Activated T-cell treated with anti-CD3 and anti-CD28 coated beads for 1 hour (primary cell): ENCODE measurements around the gene BPIFB6.

Source experiments
- DNase-seq: peaks from one replicate; pipeline ENCODE4 v3.0.0-alpha.2; 2020; ENCODE audit warnings: low read depth

BPIFB6 gene

DNA sequence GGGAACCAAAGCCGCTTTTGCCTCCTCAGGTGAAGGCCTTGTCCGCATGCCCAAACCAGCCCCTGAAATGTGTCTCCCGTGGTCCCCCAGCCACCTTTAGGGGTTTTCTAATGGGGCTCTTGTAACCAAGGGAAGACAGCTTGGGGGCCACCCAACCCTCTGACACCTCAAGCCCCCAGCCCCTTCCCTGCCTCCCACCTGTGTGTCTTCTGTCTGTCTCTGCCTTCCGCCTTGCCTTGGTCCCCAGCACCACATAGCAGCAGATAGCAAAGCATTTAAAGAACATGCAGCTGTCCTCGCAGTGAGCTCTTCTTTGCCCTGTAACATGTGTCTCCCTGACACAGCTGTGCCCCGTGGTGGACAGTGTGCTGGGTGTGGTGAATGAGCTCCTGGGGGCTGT is 31.8 kb downstream of the BPIFB6 start:
- DNase-seq, result no peak

DNA sequence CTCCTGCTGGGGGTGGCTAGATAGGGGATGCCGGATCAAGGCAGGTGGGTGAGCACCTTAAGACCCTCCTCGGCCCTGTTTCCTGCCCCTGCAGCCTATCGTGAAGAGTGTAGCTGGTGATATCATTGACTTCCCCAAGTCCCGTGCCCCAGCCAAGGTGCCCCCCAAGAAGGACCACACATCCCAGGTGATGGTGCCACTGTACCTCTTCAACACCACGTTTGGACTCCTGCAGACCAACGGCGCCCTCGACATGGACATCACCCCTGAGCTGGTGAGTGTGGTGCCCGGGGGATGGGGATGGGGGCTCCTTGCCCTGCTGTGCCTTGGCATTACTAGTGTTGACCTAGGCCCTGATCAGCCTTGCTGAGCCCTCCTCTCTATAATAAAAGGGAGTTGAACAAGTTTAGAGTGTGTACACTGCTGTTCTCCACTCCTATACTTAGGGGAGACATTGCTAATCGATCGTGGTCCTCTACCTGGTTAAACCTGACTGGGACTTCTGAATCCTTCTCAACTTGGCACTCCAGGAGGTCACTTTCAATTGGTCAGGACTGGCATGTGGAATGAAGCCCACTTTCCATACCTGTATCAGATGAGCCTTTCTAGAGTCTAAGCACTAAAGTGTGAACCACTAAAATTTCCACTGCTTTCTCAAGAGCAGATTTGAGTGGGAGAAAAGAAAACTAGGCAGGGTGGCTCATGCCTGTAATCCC is 33.3 kb downstream of the BPIFB6 start:
- no peak for DNase-seq

DNA sequence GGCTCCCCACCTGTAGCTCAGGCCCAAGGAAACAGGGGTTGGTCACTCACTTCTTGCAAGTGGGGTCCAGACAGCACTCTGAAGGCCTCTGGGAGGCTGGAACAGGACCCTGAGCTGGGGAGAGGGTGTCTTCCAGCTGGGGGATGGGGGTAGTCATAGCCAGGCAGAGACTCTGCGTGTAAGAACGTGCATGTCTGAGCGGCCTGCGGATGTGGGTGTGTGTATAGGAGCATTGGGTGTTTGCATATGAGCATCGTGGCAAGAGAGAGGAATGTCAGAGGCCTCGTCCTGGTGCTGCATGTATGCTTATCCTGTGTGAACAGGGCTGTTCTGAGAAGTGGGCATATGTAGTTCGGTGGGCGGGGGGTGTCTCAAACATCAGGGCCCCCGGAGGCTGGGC is 34.3 kb downstream of the BPIFB6 start:
- DNase-seq, result no peak

DNA sequence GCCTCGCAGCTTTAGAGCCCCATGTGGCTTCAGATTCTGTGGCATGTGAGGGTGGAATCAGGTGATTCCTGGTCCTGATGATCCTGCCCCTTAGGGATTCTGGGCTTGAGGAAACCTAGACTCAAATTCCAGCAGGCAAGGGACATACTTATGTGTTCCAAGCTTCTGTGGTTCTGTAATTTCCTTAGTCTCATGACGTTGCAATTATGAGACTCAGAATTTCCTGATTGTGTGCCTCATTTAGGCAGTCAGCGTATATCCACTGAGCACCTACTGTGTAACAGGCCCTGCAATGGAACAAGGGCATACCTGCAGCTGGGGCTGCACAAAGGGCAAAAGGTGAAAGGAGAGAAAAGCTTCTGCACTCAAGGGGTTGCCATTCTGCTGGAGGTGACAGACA is 36.4 kb downstream of the BPIFB6 start:
- no peak for DNase-seq

GRCh38 chr20:33068251-33068939 is 36.9 kb downstream of the BPIFB6 start:
- no peak for DNase-seq

DNA sequence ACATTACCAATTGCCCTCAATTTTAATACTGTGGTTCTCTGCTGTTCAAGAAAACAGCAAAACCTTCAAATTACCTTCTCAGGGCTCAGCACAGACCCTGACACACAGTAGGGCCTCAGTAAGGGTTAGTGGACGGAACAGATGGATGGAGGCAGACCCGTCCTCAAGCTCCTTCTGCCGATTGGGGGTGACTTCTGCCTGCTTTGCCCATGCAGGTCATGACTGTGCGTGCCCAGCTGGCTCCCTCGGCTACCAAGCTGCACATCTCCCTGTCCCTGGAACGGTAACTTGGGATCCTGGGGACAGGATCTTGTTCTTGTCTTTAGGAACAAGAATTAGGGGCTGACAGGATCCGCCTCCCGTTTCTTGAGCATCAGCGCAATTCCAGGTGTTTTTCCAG is 38.2 kb downstream of the BPIFB6 start:
- no peak for DNase-seq

DNA sequence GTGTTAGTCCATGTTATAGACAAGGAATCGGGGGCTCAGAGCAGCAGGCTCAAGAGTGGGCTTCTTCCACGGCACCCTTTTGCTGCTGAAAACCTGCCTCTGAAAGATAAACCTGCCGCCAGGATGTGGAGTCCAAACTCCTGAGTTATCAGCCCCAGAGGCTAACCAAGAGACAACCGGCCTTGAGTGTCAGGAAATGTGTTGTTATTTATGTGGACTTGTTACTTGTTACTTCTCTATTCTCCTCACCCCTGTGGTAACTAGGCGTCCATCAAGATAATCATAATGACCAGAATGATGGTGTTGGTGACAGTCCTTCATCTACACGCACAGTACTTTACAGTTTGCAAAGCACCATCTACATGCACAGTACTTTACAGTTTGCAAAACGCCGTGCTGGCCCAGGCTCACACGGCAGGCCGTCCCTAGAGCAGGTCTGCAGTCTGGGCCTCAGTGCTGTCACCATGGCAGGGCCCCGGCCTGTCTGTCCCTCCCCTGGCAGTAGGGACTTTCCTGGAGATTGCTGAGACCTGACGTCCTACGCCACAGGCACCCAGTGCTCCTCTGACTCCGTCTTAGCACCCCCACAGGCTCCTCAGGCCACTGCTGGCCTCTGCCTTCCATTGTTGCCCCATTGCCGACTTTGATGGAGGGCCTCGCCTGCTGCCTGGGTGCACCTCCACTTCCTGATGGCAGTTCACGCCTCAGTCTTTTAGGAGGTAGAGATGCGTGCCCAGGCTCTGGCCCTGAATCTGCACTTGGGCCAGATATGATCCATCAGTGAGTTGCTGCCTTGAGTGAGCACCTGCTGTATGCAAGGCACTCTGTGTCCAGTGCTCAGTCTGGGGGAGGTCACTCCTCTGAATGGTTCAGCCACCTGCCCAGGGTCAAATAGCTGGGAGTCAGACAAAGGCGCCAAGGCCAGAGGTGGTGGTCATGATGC is 38.9 kb downstream of the BPIFB6 start:
- no peak for DNase-seq

DNA sequence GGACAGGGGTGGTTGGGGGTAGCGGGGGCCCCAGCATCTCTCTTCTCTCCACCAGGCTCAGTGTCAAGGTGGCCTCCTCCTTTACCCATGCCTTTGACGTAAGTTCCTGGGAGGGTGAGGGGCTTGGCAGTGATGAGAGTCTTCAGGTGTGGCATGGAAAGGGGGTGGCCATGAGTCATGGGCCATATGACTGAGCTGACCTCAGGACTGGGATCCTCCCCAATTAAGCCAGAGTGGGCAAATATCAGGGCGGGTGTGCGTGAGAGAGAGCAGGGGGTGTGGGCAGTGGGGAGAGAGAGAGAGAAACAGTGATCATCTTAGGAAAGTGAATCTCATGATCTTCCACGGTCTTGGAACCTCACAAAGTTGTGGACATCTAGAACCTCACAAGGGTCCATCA is 39.8 kb downstream of the BPIFB6 start:
- no peak for DNase-seq

DNA sequence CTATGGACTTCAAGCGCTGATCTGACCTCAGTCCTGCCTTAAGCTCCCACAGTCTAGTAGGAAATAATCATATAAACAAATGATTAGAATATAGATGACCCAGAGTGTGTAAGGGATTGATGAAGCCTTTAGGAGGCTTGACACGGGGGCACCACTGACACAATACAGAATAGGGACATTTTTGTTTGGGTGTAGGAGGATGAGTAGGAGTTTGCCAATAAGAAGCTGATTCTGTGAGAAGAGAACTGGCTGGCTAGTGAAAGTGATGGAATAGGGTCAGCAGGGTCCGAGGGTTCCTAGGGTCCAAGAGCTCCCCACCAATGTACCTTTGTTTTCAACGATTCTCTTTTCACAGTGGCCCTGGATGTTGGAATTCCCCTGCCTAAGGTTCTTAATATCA is 40.9 kb downstream of the BPIFB6 start:
- no peak for DNase-seq

- no peak for DNase-seq
Measured at GRCh38 chr20:33072813-33073212, 41.4 kb downstream of the BPIFB6 start.

DNA sequence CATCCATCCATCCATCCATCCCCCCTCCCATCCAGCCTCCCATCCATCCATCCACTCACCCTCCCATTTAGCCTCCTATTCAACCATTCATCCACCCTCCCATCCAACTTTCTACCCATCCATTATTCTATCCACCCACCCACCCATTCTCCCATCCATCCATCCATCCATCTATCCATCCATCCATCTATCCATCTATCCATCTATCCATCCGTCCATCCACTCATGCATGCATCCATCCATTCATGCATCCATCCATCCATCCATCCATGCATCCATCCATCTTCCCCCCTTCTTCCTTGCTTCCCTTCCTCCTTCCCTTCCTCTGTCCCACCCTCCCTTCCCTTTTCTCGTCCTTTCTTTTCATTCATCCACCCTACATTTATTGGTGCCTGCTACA is 43.2 kb downstream of the BPIFB6 start:
- no peak for DNase-seq

- DNase-seq, result no peak
Measured at GRCh38 chr20:33075281-33075680, 43.8 kb downstream of the BPIFB6 start.

DNA sequence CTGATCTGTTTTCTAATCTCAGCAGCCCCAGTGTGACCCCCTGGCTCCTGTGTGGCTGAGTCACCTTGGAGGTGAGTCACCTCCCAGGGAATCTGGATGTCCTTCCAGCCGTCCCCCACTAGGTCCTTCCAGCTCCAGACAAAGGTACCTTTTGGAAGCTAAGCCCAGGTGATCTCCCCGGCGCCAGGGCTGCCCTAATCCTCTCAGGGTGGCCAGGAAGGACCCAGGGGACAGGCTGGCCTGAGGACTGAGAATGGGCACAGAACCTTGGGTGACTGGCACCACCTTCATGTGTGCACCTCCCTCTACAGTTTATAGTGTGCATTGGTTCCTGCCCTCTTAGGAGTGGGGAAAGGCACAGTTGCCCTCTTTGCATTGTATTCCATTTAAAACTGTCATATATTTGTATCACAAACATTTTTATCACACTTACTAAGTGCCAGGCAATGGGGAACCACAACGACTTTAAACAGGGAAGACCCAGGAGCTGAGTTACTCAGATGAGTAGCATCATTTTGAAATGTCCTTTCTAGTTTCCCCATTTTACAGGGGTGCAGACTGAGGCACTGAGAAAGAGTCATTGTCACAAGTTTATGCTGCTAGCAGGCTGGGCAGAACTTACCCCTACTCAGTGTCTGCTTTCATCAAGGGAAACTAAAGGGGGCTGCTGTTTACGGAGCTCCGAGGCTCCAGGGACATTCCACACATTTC is 45.4 kb downstream of the BPIFB6 start:
- DNase-seq, result no peak

DNA sequence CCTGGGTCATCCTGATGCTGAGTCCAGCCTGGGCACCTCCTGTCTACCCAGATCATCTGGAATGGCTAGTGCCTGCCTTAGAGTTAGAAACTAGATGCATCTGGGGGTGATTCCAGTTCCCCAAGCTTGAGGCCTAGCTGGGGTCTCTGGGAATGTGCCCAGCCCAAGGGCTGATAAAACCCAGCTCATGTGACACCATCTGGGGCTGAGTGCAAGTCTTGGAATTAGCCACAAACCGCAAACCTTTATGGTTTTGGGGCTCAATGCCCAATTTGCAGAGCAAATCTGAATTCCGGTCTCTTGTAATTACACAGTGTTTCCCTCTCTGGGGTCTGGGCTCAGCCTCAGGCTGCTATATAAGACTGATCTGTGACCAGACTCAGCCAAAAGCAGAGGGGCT is 47.8 kb downstream of the BPIFB6 start, which contains the start of gene BPIFB4:
Gene BPIFB4 (plus strand): TSS at position 385 of the 400 bp plus-strand sequence. CDS start 1,884 bp downstream, outside the sequence.
- DNase-seq, result no peak

GRCh38 chr20:33081411-33082154 is 50.1 kb downstream of the BPIFB6 start:
- no peak for DNase-seq

- DNase-seq, result no peak
Measured at GRCh38 chr20:33082546-33082945, 51.1 kb downstream of the BPIFB6 start.

DNA sequence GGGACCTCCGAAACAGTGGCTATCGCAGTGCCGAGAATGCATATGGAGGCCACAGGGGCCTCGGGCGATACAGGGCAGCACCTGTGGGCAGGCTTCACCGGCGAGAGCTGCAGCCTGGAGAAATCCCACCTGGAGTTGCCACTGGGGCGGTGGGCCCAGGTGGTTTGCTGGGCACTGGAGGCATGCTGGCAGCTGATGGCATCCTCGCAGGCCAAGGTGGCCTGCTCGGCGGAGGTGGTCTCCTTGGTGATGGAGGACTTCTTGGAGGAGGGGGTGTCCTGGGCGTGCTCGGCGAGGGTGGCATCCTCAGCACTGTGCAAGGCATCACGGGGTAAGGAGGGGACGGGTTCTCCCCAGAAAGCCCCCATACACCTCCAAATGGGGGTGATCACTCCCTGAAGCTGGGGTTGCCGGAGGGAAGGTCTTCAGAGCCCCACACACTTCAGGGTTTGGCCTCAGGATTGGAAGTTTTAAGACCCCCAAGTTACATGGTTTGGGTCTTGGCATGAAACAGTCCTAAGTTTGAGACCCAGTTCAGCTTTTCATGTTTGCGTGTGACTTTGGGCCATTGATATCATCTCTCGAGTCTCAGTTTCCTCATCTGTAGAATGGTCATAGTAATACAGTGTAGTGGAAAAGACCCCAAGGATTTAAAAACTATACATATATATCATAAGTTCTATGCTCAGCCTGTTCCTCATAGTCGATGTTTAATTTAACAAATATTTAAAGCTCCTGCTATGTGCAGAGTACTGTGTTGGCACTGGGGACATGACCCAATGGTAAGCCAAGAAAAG is 52.3 kb downstream of the BPIFB6 start:
- DNase-seq, result no peak

DNA sequence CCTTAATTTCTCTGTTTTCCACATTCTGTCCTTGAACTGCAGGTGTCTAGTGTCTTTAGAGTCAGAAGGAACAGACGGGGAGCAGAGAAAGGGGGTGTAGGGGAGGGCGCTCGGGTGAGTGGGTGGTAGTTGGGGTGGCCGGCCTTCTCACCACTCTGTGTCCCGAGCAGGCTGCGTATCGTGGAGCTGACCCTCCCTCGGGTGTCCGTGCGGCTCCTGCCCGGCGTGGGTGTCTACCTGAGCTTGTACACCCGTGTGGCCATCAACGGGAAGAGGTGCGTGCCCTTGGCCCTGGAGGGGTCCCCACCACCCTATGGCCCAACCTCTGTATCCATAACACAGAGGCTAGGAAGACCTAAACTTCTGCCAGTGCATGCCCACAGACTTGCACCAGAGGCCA is 53.3 kb downstream of the BPIFB6 start:
- no peak for DNase-seq

- DNase-seq, result no peak
Measured at GRCh38 chr20:33086052-33086722, 54.7 kb downstream of the BPIFB6 start.

GRCh38 chr20:33091147-33091546 is 59.7 kb downstream of the BPIFB6 start:
- DNase-seq, result no peak
